ENCODE results near the gene POMC.

Gene POMC

DNA sequence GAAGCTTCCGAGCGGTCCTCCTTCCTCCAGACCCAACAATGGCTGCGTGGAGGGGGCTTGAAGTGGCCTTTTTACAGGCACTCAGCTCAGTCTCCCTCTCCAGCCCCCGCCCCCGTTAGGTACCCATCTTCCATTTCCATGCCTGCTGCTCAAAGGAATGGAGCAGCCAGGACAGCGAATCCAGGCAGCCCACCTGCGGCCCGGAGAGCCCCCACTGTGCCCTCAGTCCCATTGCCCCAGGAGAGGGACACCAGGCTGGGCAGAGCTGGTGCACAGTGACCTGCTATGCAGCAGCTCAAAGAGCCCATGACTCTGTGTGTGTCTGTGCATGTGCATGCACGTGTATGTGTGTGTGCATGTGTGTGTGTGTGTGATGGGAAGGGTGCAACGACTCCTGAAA is 10.6 kb upstream of the POMC start:
- H3F3A ChIP-seq (ENCODE audit: control insufficient read depth, insufficient read depth): no peaks in the 10 kb centered on the region
- no peaks in the 10 kb centered on the region for H3K9me3 ChIP-seq (ENCODE audit: control insufficient read depth, insufficient read depth, low read length)
- H3K9me2 ChIP-seq (replicated peaks; ENCODE audit: control insufficient read depth, low read length): no peaks in the 10 kb centered on the region
- H3K79me2 ChIP-seq (ENCODE audit: control insufficient read depth, low read length): no peaks in the 10 kb centered on the region
- no peak overlapping the region for H3K4me3 ChIP-seq (ENCODE audit: low read length)
- peaks cover 25% of the 10 kb centered on the region for H3K27me3 ChIP-seq (ENCODE audit: control insufficient read depth, low read length)
- no peak for TF ChIP-seq EZH2phosphoT487 (IDR thresholded peaks at IDR 0.05; ENCODE audit: borderline replicate concordance, low read length)
- TF ChIP-seq, protein P1, sequence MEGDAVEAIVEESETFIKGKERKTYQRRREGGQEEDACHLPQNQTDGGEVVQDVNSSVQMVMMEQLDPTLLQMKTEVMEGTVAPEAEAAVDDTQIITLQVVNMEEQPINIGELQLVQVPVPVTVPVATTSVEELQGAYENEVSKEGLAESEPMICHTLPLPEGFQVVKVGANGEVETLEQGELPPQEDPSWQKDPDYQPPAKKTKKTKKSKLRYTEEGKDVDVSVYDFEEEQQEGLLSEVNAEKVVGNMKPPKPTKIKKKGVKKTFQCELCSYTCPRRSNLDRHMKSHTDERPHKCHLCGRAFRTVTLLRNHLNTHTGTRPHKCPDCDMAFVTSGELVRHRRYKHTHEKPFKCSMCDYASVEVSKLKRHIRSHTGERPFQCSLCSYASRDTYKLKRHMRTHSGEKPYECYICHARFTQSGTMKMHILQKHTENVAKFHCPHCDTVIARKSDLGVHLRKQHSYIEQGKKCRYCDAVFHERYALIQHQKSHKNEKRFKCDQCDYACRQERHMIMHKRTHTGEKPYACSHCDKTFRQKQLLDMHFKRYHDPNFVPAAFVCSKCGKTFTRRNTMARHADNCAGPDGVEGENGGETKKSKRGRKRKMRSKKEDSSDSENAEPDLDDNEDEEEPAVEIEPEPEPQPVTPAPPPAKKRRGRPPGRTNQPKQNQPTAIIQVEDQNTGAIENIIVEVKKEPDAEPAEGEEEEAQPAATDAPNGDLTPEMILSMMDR (IDR thresholded peaks at IDR 0.05; ENCODE audit: low read depth, low read length, poor library complexity, severe bottlenecking): no peak
- no peak overlapping the region for H3K27ac ChIP-seq (ENCODE audit: low read depth, low read length)
- H3K4me1 ChIP-seq (ENCODE audit: control insufficient read depth, low read length): no peaks in the 10 kb centered on the region
- H4K20me1 ChIP-seq (ENCODE audit: control insufficient read depth, insufficient read depth, low read depth, low read length): no peaks in the 10 kb centered on the region
- no peaks in the 10 kb centered on the region for H3K36me3 ChIP-seq (ENCODE audit: control insufficient read depth, low read length)
- H3K4me2 ChIP-seq (ENCODE audit: low read length): no peak overlapping the region

DNA sequence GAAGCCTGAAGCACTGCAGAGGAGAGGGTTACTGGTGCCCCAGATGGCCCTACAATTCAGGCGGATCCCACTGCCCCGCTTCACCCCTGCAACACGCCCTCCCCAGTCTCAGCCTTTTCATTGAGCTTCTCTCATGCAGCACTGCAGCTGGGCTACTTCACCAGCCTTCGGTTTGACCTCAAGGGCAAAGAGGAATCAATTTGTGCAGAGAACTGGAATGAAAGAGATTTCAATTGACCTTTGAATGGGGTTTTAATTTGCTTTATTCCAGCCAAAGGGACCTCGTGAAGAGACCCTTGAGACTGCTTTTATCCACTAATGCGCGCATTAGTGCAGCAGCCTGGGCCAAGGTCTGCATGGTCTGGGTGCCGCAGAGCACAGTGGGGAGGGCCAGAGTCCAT is 8.8 kb upstream of the POMC start:
- TF ChIP-seq, protein P1 (IDR thresholded peaks at IDR 0.05; ENCODE audit: low read depth, low read length, poor library complexity, severe bottlenecking): no peak
- no peak for TF ChIP-seq EZH2phosphoT487 (IDR thresholded peaks at IDR 0.05; ENCODE audit: borderline replicate concordance, low read length)
- H4K20me1 ChIP-seq (ENCODE audit: control insufficient read depth, insufficient read depth, low read depth, low read length): no peaks in the 10 kb centered on the region
- no peaks in the 10 kb centered on the region for H3K9me3 ChIP-seq (ENCODE audit: control insufficient read depth, insufficient read depth, low read length)
- no peak overlapping the region for H3K4me3 ChIP-seq (ENCODE audit: low read length)
- H3F3A ChIP-seq (ENCODE audit: control insufficient read depth, insufficient read depth): no peaks in the 10 kb centered on the region
- no peaks in the 10 kb centered on the region for H3K79me2 ChIP-seq (ENCODE audit: control insufficient read depth, low read length)
- no peaks in the 10 kb centered on the region for H3K36me3 ChIP-seq (ENCODE audit: control insufficient read depth, low read length)
- H3K27me3 ChIP-seq (ENCODE audit: control insufficient read depth, low read length): peaks cover 36% of the 10 kb centered on the region
- no peaks in the 10 kb centered on the region for H3K4me1 ChIP-seq (ENCODE audit: control insufficient read depth, low read length)
- H3K4me2 ChIP-seq (ENCODE audit: low read length): no peak overlapping the region
- no peaks in the 10 kb centered on the region for H3K9me2 ChIP-seq (replicated peaks; ENCODE audit: control insufficient read depth, low read length)
- no peak overlapping the region for H3K27ac ChIP-seq (ENCODE audit: low read depth, low read length)

DNA sequence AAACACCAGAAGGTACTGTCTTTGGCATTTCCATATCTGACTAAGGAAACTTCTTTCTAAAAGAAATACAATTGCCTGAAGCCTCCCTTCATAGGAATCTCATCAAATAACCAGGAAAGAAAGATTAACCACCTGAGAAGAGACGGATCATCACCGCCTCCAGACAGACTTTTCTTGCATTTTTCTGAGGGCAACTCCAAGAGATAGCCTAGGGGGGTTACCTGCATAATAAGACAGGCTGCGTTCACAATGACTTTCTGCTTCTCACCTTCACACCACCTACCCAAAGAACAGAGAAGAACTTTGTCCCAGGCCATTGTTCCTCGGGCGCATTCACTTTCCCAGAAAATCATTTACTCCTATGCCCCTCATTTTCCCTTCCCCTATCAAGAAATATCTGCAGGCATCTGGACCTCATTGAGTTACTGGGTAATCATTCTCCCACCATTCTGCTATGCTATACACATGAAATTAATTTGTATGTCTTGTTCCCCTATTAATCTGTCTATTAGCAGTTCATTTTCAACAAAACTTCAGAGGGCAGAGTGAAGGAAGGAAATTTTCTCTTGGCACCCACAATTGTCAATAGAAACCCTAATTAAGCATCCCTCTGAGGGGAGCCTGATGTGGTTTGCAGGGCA is 8.3 kb upstream of the POMC start:
- H3K4me2 ChIP-seq (ENCODE audit: low read length): no peak overlapping the region
- no peaks in the 10 kb centered on the region for H3K9me2 ChIP-seq (replicated peaks; ENCODE audit: control insufficient read depth, low read length)
- peaks cover 36% of the 10 kb centered on the region for H3K27me3 ChIP-seq (ENCODE audit: control insufficient read depth, low read length)
- H3K9me3 ChIP-seq (ENCODE audit: control insufficient read depth, insufficient read depth, low read length): no peaks in the 10 kb centered on the region
- H3K79me2 ChIP-seq (ENCODE audit: control insufficient read depth, low read length): no peaks in the 10 kb centered on the region
- H4K20me1 ChIP-seq (ENCODE audit: control insufficient read depth, insufficient read depth, low read depth, low read length): no peaks in the 10 kb centered on the region
- no peaks in the 10 kb centered on the region for H3K36me3 ChIP-seq (ENCODE audit: control insufficient read depth, low read length)
- no peak for TF ChIP-seq EZH2phosphoT487 (IDR thresholded peaks at IDR 0.05; ENCODE audit: borderline replicate concordance, low read length)
- TF ChIP-seq, protein P1 (IDR thresholded peaks at IDR 0.05; ENCODE audit: low read depth, low read length, poor library complexity, severe bottlenecking): no peak
- no peak overlapping the region for H3K27ac ChIP-seq (ENCODE audit: low read depth, low read length)
- no peak overlapping the region for H3K4me3 ChIP-seq (ENCODE audit: low read length)
- H3F3A ChIP-seq (ENCODE audit: control insufficient read depth, insufficient read depth): no peaks in the 10 kb centered on the region
- no peaks in the 10 kb centered on the region for H3K4me1 ChIP-seq (ENCODE audit: control insufficient read depth, low read length)
